ENCODE measurements around the gene CDH4. TPM values are rescaled to one million over a fixed set of nuclear protein-coding genes. Genes with fewer than 3 reads are reported as not detected.
"Not testable (repeated sequence)": the region's sequence is repeated elsewhere in the genome, so short reads cannot be mapped to it uniquely, and the experiment has no call there.

Gene CDH4
- total RNA-seq, 1 donor from 2014 or later: 8.9 TPM

DNA sequence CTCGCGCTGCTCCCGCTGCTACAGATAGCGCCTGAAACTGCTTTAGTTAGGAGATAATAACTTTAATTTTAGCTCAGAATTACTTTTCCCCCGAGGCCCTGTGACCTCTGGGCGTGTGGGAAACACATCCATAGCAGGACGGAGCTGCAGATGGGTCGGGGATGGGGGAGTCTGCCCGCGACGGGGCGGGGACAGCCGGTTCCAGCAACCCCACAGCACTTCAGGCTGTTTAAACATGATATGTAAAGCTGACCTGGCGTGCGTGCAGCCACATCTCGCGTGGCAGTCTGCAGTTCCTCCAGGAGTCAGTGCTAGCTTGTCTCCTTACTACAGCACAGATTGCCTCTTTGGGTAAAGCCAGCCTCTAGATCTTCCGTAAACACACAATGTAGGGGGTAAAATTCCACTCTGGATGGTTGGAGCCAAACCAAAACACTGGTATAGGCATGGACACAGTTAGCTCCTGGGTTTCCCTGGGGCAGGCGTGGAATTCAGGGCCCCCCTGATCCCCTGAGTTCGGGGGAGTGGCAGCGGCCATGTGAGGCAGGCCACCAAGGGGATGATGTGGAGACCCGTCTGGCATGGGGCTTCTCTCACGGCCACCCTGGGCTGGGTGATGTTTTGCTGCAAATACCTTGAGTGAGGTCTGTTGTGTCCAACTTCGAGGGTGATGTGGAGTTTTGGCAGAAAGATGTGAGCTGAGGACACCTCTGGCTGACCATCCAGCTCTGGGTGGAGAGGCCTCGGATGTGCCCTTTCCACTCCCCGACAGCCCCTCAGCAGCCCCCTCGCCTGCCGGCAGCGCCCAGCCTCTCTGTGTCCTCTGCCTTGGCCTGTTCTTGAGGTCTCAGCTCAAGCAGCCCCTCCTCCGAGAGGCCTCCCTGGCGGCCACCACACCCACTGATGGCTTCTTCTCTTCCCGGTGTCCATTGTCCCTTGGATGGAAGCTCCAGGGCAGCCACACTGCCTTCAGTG lies 599.2 kb downstream of the CDH4 start:
- Mint-ChIP-seq H3K36me3 (ENCODE audit: low read depth) (peaks cover 3% of the 10 kb centered on the region), H3K27ac (ENCODE audit: unreplicated experiment) (peak overlapping the region; percentile 43), H3K9me3 (peaks cover 2% of the 10 kb centered on the region), H3K4me1 (peaks cover 4% of the 10 kb centered on the region), H3K27me3 (ENCODE audit: low read depth) (no peaks in the 10 kb centered on the region), H3K4me3 (no peak overlapping the region)
- TF ChIP-seq, protein P1, sequence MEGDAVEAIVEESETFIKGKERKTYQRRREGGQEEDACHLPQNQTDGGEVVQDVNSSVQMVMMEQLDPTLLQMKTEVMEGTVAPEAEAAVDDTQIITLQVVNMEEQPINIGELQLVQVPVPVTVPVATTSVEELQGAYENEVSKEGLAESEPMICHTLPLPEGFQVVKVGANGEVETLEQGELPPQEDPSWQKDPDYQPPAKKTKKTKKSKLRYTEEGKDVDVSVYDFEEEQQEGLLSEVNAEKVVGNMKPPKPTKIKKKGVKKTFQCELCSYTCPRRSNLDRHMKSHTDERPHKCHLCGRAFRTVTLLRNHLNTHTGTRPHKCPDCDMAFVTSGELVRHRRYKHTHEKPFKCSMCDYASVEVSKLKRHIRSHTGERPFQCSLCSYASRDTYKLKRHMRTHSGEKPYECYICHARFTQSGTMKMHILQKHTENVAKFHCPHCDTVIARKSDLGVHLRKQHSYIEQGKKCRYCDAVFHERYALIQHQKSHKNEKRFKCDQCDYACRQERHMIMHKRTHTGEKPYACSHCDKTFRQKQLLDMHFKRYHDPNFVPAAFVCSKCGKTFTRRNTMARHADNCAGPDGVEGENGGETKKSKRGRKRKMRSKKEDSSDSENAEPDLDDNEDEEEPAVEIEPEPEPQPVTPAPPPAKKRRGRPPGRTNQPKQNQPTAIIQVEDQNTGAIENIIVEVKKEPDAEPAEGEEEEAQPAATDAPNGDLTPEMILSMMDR (conservative IDR thresholded peaks at IDR 0.05): no peak
- no peak for DNase-seq (ENCODE audit: low read depth, low spot score)

DNA sequence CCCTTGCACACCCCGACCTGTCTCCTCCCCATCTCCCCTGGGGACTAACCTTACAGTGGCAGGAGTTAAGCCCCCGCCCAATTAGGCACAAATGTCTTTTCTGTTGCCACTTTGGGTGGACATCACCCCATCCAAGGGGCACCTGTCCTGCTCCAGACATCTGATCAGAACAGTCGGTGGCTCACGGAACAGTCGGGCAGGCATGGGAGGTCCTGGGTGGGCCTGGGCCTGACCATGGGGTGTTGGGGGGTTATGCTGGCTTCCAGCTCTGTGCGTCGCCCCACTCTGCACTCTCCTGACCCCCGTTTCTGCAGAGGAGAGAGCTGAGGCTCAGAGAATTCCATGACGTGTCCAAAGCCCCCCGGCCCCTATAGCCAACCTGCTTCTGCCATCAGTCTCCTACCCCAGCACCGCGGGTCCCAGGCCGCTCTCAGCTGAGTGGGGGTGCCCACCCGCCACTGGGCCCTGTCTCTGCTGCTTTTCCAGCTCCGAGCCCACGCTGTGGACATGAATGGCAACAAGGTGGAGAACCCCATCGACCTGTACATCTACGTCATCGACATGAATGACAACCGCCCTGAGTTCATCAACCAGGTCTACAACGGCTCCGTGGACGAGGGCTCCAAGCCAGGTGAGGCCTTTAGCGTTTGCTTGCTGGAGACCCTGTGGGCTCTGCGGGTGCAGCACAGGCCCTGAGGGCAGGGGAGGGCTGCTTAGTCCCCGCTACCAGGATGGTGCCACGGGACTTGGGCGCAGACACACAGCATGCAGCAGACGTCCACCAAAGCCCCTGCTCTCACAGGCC lies 600.4 kb downstream of the CDH4 start:
- Mint-ChIP-seq H3K27ac (ENCODE audit: unreplicated experiment) (no peak overlapping the region), H3K9me3 (peaks cover 2% of the 10 kb centered on the region), H3K36me3 (ENCODE audit: low read depth) (peaks cover 3% of the 10 kb centered on the region), H3K27me3 (ENCODE audit: low read depth) (no peaks in the 10 kb centered on the region), H3K4me1 (no peaks in the 10 kb centered on the region), H3K4me3 (no peak overlapping the region)
- DNase-seq (ENCODE audit: low read depth, low spot score): no peak
- TF ChIP-seq, protein P1 (conservative IDR thresholded peaks at IDR 0.05): no peak

DNA sequence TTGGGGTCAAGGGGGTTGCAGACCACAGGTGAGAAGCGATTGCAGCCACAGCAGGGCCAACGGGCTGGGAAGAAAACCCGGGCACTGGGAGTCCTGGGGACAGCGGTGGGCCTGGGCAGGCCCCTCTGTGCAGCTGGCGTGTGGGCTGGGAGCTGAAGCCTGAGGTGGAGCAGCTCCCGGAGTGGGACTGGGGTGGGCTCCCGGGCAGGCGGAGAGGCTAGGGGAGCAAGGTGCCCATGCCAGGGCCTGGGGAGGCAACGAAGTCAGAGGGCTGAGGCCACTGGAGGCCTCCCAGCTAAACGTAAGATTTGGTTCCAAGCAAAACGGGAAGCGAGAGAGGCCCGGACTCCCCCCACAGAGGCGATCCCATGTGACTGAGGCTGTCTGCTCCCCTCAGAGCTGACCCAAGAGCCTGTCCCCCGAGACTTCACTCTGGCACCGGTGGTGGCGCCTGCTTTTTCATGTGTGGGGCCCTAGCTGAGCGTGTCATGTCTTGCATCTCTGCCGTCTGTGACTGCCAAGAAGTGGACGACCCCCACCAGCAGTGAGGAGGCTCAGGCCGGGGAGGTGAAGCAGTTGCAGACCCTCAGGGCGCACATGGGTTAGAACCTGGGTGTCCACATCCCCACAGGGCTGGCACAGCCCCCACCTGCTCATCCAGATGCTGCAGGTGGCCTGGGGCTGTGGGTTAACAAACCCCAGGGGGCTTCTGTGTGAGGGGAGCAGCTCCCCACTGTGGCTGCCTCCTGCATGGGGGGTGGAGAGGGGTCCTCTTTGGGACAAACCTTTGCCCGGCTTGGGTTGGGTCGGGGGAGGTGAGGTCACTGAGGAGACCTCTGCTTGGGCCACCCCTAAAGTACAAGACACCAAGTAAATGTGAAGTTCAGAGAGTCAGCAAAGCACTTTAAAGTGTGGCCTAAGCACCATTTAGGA lies 601.3 kb downstream of the CDH4 start:
- TF ChIP-seq, protein P1 (conservative IDR thresholded peaks at IDR 0.05): no peak
- Mint-ChIP-seq H3K27ac (ENCODE audit: unreplicated experiment) (no peak overlapping the region), H3K36me3 (ENCODE audit: low read depth) (peaks cover 3% of the 10 kb centered on the region), H3K9me3 (no peaks in the 10 kb centered on the region), H3K4me1 (no peaks in the 10 kb centered on the region), H3K27me3 (ENCODE audit: low read depth) (no peaks in the 10 kb centered on the region), H3K4me3 (no peak overlapping the region)
- no peak for DNase-seq (ENCODE audit: low read depth, low spot score)

DNA sequence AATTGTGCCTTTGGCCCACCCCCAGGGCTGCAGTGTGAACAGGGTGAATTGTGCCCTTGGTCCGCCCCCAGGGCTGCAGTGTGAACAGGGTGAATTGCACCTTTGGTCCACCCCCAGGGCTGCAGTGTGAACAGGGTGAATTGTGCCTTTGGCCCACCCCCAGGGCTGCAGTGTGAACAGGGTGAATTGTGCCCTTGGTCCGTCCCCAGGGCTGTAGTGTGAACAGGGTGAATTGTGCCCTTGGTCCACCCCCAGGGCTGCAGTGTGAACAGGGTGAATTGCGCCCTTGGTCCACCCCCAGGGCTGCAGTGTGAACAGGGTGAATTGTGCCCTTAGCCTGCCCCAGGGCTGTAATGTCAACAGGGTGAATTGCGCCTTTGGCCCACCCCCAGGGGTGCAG lies 602.5 kb downstream of the CDH4 start:
- H3K9me3 Mint-ChIP-seq: not testable (repeated sequence)

DNA sequence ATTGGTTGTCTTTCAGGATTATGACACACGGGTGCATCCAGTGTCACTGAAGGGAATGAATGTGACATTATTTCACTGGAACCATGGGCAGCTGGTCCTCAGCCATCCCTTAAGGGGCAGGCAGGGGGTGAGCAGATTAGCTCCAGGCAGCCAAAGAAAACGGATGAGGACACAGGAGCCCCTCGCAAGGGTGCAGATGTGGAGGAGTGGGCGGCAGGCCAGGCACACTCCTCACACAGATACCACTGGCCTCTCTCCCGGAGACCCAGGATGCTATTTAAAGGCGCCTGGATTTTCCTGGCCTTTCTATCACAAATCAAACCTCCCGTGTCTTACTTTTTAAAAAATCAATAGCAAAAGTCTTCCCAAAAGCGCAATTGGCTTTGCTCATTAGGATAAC lies 603.2 kb downstream of the CDH4 start:
- Mint-ChIP-seq H3K9me3 (no peaks in the 10 kb centered on the region), H3K4me1 (no peaks in the 10 kb centered on the region), H3K4me3 (no peak overlapping the region), H3K27me3 (ENCODE audit: low read depth) (no peaks in the 10 kb centered on the region), H3K36me3 (ENCODE audit: low read depth) (peaks cover 3% of the 10 kb centered on the region), H3K27ac (ENCODE audit: unreplicated experiment) (no peak overlapping the region)
- TF ChIP-seq, protein P1 (conservative IDR thresholded peaks at IDR 0.05): no peak
- DNase-seq (ENCODE audit: low read depth, low spot score): no peak

More for the DNA sequence above, 602.5 kb downstream of the CDH4 start:
- not testable (repeated sequence) for H3K27me3 Mint-ChIP-seq (ENCODE audit: low read depth); H3K4me3 Mint-ChIP-seq; H3K4me1 Mint-ChIP-seq; DNase-seq (ENCODE audit: low read depth, low spot score); H3K27ac Mint-ChIP-seq (ENCODE audit: unreplicated experiment); H3K36me3 Mint-ChIP-seq (ENCODE audit: low read depth)

All from neural crest cell (in vitro differentiated cells).